ENCODE results near the gene CIC.

The CIC gene

DNA sequence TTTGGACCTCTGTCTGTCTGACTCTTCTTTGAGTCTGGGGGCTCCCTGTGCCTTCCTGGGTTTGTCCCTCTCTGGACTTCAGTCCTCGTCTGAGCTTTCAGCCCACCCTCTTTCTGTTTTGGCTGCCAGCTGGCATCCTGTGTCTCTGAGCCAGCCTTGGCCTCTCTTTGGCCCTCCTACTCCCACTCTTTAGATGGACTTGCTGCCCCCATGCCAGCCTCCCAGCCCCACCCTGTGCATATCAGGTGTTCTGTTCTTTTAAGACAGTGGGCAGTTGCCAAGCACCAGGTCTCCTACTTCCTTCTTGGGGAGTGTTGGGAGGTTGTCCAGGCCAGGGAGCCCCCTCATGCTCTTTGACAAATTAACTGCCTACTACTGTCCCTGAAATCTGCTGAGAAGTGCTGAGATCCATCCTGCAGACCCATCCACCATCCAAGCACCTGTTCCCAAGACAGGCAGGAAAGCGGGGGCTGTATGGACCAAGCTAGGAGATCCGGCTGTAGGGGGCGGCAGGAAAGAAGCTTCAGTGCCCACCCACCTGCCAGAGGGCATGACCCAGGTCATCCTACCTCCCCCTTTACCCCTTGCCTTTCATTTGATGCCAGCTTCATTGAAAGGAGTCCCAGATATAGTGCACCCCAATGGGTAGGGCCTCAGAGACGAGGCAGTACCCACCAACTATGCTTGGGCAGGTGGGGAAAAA lies 9.6 kb downstream of the CIC start:
- DNase-seq = no peak

- DNase-seq = peak in 1 of 2 experiments; percentile 72
Measured at GRCh38 chr19:42279155-42279901, 10.3 kb downstream of the CIC start.

DNA sequence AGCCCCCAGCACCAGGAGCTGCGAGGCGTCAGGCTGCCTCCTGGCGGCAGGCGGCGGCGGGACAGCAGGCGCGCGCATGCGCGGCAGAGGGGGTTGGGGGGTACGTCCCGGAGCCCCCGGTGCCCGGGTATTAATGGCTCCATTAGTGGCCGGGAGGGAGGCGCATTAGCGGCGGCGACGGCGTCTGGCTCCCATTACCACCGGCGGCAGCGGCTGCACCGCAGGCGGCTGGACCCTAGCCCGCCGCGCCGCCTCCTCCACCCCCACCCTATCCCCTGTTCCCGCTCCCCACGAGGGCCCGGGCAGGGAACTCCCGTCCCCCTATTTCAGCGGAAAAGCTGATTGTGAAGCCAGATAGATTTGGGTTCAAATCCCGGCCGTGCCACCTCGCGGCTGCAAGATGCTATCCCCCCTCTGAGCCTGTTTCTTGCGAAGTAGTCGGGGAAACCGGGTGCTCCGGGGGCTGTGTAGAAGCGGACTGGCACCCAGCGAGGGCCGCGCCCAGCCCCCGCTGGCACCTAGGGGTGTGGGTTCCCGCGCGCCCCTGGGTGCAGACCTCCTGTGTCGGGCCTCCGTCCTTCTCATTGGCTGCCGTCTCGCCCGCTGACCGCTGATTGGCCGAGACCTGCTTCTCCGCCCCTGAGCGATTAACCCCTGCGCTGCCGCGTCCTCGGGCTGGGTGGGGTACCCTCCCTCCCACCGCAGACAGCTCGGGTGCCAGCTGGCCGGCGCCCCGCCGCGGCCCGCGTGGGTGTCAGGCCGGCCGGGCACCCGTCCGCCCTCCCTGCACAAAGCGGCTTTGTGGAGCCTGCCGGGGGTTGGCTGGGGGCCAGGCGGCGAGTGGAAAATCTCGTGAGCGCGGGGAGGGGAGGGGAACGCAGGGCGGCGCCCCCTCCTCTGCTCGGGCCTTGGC lies 11.1 kb downstream of the CIC start:
- peak; percentile 89 to 98 for DNase-seq

GRCh38 chr19:42280815-42281145 lies 11.7 kb downstream of the CIC start:
- no peak for DNase-seq

DNA sequence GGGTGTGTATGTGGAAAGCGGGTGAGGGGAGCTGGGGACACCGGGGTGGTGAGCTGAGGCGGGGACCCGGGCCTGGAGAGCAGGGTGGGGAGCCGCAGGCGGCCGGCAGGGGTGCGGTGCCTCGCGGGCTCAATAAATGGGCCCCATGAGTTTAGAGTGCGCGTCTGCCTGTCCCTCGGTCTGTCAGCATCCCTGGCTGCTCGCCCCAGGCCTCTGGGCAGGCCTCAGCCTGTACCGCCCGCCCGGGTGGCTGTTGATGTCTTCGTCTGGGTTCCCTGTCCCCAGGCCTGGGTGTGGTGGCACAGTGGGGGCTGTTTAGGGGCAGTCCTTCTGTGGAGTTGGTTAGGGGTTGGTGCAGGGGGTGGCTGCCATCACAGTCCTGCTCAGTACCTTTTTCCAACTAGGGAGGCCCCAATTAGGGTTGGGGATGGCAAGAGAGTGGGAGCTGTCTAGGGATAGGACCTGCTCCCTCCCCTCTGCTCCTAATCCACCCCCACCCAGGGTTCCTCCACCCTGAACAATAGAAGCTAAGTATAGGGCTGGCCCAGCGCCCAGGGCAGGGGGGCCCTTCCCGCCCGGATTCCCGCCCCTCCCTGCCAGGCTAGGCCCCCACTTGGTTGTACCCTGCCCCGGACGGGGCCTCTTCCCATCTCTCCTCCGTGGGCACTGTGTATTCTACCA lies 12.2 kb downstream of the CIC start:
- DNase-seq = peak; percentile 46 to 76

- DNase-seq = no peak
Measured at GRCh38 chr19:42281827-42282762, 13.0 kb downstream of the CIC start.

DNA sequence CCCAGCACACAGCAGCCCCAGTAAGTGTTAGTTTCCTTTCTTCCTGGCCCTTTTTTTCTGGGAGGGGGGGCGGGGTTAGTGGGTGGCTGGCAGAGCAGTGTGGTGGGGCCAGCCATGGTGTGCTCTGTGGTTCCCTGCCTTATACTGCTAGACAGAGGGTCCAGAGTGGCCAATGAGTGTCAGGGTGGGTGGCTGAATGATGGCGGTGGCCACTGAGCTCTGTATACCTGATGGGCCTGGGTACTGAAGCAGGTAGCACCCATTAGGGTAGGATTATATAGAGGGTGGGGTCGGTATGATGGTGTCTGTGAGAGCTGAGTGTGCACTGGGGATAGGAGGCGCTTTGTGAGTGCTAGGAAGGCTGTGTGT lies 13.8 kb downstream of the CIC start:
- DNase-seq = no peak

DNA sequence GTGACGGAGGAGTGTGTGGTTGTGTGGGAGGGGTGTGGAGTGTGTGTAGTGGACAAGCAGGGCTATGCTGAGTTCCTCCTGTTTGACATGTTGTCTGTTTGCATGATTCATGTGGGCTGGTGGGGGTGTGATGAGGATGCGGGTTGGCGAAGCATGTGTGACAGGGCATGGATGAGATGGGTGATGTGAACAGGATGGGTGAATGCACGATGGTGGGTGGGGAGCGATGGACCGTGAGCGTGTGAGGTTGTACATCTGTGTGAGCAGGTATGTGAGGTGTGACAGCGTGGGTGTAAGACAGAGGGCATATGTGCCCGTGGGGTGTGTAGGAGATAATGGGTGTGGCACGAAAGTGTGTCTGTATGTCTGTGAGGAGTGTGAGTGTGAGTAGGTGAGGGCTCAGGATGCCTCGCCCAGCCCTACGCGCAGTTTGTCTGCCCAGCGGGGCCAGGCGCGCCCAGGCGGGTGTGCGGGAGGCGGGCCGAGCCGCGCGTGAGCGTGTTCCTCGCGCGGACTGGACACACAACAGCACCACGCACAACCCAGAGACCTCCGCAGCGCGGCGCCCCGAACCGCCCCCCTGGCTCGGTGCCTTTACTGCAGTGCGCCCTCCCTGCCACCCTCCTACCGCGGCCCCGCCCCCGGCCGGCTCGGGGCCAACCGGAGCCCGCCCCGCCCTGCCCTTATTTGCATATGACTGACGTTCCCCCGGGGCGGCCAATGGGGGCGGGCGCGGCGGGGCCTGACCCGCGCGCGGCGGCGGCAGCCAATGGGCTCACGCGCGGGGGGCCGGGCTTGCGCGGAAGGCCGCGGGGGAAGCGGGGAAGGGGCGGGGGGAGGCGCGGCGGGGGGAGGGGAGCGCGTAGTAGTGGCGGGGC lies 14.4 kb downstream of the CIC start:
- peak; percentile 70 to 98 for DNase-seq

GRCh38 chr19:42284066-42284501 lies 15.0 kb downstream of the CIC start:
- DNase-seq = peak in 1 of 2 experiments; percentile 92

DNA sequence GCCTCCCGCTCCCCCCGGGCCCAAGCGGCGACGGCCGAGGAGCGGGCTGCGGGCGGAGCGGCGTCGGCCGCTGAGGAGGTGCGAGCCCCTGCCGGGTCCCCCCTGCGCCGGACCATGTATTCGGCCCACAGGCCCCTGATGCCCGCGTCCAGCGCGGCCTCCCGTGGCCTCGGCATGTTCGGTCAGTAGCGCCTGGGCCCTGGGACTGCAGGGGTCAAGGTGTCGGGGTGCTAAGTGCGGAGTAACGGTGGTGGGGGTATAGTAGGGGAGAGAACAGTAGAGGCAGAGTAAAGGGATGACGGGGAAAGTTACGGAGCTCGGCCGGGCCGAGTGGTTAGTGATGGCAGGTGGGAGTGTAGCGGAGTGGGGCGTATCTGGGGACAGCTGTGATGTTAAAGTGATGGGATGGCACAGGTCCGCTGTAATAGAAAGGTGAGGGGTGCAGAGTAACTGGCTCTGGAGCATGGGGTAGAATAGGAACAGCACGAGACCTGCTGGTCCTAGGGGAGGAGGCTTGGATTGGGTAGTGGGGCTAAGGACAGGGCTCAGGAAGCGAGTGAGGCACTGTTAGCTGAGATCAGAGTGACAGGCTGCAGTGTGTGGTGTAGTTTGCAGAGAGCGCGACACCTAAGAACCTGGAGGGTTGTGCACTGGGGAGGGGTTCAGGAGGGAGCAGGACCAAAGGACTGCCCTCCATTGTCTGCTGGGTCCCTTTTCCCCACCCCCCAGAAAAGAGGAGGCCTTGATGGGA lies 15.7 kb downstream of the CIC start:
- peak in 1 of 2 experiments; percentile 66 for DNase-seq

GRCh38 chr19:42285541-42285941 lies 16.5 kb downstream of the CIC start:
- no peak for DNase-seq

DNA sequence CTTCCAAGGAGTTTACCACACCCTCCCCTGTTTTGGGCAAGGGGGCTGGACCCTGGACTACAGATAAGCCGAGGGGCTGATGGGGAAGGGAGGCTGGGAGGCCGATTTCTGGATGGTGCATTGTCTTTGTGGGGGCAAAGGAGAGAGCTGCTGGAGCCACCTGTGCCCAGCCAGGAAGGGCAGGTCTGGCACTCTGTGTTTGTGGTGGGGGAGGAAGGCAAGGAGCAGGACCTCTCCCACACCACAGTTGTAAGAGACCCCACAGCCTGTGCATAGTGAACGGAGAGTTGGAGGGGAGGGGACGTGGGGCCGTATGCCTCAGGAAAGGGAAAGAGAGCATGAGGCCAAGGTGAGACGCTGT lies 16.9 kb downstream of the CIC start:
- no peak for DNase-seq

- peak in 1 of 2 experiments; percentile 54 for DNase-seq
Measured at GRCh38 chr19:42286349-42287016, 17.4 kb downstream of the CIC start.

- no peak for DNase-seq
Measured at GRCh38 chr19:42287017-42287826, 18.2 kb downstream of the CIC start.

DNA sequence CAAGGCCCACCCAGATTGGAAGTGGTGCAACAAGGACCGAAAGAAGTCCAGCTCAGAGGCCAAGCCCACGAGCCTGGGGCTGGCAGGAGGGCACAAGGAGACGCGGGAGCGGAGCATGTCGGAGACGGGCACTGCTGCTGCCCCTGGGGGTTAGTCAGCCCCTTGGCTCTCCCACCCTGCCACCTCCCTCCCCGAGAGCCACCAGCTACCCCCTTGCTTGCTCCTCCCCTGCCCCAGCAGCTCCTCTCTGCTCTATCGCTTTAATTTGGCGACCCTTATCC lies 18.7 kb downstream of the CIC start:
- no peak for DNase-seq

DNA sequence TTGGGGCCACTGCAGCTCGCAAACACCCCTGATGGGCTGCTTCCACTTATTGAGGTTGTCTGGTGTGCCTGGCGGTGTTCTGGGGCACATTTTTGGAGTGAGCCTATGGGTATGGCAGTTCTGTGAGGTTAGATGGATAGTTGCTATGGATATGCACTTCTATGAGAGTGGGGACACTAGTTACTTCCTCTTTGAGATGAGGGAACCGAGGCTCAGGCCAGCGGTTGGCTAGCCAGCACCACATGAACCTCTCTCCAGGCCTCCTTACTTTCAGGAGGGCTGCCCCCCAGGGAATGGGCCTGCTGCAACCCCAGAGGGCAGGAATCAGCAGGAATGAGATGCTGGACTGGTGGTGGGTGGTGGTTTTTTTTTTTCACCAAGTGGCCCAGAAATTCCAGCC lies 19.3 kb downstream of the CIC start:
- DNase-seq = no peak

DNA sequence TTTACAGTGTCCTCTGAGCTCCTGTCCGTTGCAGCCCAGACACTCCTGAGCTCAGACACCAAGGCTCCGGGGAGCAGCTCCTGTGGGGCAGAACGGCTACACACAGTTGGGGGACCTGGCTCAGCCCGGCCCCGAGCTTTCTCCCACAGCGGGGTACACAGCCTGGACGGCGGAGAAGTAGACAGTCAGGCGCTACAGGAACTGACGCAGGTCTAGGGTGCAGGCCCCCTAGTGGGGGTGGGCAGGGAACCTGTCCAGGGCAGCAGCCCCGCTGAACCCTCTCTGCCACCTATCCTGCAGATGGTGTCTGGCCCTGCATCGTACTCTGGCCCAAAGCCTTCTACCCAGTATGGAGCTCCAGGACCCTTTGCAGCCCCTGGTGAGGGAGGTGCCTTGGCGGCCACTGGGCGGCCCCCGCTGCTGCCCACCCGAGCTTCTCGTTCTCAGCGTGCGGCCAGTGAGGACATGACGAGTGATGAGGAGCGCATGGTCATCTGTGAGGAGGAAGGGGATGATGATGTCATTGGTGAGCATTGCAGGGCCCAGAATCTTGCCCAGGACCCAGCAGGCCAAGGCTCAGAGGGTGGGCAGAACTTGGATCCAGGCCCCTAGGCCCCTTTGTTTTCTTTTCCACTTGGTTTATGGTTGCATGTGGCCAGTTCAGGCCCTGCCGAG lies 20.0 kb downstream of the CIC start:
- DNase-seq = no peak

GRCh38 chr19:42289556-42290041 lies 20.5 kb downstream of the CIC start:
- DNase-seq = no peak

All from NCI-H526 (cell line).